Astrocyte of the spinal cord (primary cell): ENCODE measurements around the gene INHA.

ENCODE experiments used
- DNase-seq: peaks from one replicate; pipeline ENCODE4 v3.0.0; 2011; ENCODE audit warnings: low read depth, low spot score
- H3K4me3 ChIP-seq: 2 replicates; pipeline ENCODE4 v1.5.1; 2011; ENCODE audit warnings: low read depth, mild to moderate bottlenecking, low read length, moderate library complexity
- CTCF ChIP-seq: IDR thresholded peaks from 2 replicates; pipeline ENCODE4 v1.5.1; 2012; ENCODE audit warnings: low read depth, mild to moderate bottlenecking, low read length, inconsistent platforms
- in situ Hi-C: cut with HindIII; loops from 2 replicates; pipeline ENCODE4 v1.10.0; 2017; ENCODE audit warnings: low sequenced_read_pairs

INHA gene

GRCh38 chr2:219624565-219624964 lies 52.5 kb downstream of the INHA start:
- DNase-seq: no peak
- H3K4me3 ChIP-seq: no peak overlapping the region
- no peak for TF ChIP-seq CTCF
- in situ Hi-C loops: no loop called here

- no peak for DNase-seq
- H3K4me3 ChIP-seq: no peak overlapping the region
- no peak for TF ChIP-seq CTCF
- in situ Hi-C loops: no loop called here
These were observed 53.1 kb downstream of the INHA start for GRCh38 chr2:219625179-219625578.
